GM19455 (cell line): ENCODE data around the gene GPRASP1.
"Not testable (repeated sequence)": the region's sequence is repeated elsewhere in the genome, so short reads cannot be mapped to it uniquely, and the experiment has no call there.

ENCODE experiments used
- ATAC-seq: cut with Tn5 transposase; IDR thresholded peaks from one replicate; pipeline ENCODE4 v1.9.1; 2021; ENCODE audit not compliant: unreplicated experiment

Gene GPRASP1, protein sequence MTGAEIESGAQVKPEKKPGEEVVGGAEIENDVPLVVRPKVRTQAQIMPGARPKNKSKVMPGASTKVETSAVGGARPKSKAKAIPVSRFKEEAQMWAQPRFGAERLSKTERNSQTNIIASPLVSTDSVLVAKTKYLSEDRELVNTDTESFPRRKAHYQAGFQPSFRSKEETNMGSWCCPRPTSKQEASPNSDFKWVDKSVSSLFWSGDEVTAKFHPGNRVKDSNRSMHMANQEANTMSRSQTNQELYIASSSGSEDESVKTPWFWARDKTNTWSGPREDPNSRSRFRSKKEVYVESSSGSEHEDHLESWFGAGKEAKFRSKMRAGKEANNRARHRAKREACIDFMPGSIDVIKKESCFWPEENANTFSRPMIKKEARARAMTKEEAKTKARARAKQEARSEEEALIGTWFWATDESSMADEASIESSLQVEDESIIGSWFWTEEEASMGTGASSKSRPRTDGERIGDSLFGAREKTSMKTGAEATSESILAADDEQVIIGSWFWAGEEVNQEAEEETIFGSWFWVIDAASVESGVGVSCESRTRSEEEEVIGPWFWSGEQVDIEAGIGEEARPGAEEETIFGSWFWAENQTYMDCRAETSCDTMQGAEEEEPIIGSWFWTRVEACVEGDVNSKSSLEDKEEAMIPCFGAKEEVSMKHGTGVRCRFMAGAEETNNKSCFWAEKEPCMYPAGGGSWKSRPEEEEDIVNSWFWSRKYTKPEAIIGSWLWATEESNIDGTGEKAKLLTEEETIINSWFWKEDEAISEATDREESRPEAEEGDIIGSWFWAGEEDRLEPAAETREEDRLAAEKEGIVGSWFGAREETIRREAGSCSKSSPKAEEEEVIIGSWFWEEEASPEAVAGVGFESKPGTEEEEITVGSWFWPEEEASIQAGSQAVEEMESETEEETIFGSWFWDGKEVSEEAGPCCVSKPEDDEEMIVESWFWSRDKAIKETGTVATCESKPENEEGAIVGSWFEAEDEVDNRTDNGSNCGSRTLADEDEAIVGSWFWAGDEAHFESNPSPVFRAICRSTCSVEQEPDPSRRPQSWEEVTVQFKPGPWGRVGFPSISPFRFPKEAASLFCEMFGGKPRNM (N-terminal part only)

DNA sequence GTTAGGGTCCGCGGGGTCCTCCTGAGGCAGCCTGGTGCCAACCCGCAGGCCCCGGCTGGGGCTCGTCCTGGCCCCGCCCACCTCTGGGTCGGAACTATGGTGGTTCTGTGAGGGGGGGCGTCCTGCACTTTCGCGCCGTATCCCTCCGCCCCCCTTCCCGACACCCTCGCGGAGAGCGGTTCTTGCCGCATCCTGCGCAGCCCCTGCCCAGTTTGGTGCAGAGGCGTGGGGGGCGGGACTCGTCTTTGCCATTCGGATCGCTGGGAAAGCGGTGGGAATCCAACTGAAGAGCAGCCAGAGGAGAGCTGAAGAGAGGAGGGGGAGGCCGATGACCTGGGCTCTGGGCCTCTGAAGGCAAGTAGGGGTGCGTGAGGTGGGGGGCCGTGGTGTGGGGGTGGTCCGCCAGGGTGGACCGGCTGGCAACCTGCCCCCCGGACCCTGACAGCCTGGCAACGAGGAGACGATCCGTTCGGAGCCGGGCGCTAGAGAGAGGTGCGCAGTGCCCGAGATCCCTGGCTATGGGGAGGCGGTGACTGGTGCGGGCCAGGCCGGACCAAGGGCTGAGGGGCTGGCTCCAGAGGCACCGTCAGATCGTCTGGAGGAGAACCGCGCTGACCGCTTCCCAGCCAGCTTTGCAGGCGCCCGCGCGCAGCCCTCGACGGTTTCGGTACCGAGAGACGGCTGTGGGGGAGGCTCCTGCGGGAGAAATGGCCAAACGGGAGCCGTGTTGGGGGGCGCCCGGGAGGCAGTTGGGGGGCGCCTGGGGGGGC, at the start of gene GPRASP1:
TSS of gene GPRASP1 (plus strand) at position 242 of the 770 bp plus-strand sequence. CDS start 2,431 bp downstream, outside the sequence.
- peak; percentile 40 for ATAC-seq

DNA sequence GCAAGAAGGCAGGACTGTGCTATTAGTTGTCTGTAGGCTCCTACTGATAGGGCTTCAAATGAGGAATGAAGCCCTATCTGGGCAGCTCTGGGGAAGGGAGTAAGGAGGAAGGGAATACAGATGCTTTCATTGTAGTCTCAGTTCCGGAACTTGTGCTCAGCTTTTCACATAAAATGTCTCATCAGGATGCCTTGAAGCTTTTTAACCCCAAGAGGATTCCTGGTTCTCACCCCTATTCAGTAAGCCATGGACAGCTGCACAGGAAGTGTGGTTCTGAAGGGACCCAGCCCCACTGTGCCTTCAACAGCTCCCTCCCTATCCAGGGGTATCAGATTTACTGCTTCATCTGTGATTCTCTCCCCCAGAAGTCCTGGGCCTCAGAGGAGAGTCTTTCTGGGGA, 47.0 kb upstream of the GPRASP1 start:
- ATAC-seq: no peak

DNA sequence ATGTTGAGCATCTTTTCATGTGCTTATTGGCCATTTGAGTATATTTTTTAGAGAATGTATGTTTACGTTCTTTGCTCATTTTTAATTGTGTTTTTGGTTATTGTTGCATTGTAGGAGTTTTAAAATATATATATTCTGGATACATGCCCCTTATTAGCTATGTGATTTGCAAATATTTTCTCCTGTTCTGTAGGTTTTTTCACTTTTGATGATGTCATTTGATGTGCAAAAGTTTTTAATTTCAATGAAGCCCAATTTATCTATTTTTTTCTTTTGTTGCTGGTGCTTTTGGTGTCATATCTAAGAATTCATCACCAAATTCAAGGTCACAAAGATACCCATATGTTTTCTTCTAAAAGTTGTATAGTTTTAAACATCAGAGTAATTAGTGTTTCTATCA, 45.2 kb upstream of the GPRASP1 start:
- ATAC-seq: no peak

DNA sequence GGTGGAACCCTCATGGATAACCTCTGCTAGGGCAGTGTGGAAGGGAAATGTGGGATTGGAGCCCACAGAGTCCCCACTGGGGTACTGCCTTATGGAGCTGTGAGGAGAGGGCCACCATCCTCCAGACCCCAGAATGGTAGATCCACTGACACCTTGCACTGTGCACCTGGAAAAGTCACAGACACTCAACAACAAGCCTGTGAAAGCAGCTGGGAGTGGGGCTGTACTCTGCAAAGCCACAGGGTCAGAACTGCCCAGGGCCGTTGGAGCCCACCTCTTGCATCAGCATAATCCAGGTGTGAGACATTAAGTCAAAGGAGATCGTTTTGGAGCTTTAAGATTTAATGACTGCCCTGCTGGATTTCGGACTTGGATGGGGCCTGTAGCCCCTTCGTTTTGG, 40.4 kb upstream of the GPRASP1 start:
- ATAC-seq: no peak

DNA sequence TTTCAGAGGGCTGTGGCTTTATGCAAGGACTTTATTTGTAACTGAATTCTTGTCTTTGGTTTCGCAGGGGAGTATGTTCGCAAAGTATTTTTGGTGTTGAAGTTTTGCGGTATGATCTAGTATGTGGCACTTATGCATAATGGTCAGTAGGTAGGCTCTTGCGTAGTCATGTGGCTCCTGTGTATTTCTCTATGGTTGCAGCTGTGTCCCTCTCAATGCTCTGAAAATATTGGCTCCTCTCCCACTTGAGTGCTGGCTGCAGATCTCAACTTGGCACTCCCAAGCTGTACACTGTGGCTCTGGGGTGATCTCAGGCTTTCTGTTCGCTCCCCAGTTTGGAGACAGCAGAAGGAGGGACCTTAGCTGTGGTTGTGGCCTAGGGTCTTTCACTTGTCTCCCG, 27.2 kb upstream of the GPRASP1 start:
- ATAC-seq: no peak

DNA sequence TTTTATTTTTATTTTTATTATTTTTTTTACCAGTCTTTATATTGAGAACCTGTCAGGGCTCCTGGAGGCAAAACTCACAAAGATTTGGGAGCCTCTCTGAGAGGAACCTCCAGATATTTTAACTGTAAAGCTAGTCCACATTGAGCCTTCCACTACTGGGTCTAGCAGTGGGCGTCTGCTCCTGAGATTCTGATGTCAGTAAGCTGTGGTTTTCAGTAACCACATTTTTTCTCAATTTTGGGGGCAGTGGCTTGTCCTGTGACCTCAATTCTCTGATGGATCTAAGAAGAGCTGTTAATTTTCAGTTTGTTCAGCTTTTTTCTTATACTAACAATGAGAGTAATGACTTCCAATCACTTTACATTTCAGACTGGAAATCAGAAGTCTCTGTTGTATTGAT, 23.6 kb upstream of the GPRASP1 start:
- ATAC-seq: no peak

DNA sequence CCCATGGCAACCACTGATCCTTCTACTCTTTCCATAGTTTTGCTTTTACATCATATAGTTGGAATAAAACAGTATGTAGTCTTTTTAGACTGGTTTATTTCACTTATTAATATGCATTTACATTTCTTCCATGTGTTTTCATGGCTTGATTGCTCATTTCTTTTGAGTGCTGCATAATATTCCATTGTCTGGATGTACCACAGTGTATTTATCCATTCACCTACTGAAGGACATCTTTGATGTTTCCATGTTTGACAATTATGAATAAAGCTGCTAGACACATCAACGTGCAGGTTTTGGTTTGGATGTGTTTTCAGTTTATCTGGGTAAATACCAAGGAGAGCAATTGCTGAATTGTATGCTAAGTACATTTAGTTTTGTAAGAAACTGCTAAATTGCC, 13.7 kb upstream of the GPRASP1 start:
- no peak for ATAC-seq

DNA sequence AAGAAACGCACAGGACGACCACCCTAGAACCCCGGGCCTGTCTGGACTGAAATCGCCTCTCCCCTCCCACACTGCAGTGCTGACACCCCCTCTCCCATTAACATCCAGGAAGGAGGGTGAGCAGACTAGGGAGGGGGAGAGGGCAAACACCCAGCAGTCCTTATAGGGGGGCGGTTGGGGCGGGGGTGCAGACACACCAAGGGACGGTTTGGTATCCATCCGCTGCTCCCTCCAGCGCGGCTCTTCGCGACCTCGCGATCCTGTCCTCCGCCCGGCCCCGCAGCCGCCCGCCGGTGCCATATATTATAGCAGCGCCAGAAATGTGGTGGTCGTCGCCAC, 411 bp upstream of the GPRASP1 start:
- no peak for ATAC-seq

DNA sequence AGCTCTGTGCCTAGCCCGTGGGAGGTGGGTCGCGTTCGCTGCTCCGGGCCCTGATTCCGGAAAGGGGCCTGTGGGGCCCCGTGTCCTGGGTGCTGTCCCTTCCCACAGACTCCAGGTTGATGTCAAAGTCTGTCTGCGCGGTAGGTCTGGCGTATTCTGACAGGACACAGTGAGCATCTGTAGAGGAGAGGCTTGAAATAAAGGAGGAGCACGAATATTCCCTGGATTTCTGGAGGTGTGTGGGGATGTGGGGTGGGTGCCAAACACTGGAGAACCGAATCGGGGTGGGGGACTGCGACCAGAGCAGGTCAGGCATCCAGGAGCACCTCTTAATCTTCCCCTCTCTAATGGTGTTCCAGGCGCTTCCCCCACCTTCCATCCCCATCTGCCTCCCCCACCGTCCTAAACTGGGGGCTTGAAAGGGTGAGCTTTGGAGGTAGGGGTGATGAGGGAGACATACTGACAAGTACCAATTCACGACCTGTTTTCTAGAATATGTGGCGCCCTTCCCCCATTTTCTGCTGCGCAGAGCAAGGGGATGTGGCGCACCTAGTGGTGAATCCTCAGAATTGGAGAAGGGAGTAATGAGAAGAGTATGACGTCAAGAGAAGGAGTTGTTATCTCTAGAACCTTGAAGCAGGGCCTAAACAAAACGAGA, 877 bp downstream of the GPRASP1 start:
- peak; percentile 76 for ATAC-seq

DNA sequence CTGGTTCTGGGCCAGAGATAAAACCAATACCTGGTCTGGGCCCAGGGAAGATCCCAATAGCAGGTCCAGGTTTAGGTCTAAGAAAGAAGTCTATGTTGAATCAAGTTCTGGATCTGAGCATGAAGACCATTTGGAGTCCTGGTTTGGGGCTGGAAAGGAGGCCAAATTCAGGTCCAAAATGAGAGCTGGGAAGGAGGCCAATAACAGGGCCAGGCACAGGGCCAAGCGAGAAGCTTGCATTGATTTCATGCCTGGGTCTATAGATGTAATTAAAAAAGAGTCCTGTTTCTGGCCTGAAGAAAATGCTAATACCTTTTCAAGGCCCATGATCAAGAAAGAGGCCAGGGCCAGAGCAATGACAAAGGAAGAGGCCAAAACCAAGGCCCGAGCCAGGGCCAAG, 3.4 kb downstream of the GPRASP1 start:
- no peak for ATAC-seq

DNA sequence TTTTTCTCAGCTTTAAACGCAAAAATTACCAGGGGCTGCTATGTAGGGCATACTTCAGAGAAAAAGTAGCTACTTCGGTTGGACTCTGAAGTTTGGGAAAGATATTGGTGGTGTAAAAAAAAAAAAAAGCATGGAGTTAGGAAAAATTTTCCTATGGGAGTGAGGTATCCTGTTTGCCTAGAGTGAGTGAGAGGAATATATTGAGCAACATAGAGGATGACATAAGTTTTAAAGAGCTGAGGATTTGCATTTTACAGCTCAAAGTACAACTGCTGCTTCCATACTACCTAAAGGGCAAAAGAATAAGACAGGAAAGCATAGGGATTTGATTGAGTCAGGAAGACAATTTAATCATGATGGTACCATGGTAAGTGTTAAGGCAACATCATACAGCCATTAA, 7.3 kb downstream of the GPRASP1 start:
- no peak for ATAC-seq

DNA sequence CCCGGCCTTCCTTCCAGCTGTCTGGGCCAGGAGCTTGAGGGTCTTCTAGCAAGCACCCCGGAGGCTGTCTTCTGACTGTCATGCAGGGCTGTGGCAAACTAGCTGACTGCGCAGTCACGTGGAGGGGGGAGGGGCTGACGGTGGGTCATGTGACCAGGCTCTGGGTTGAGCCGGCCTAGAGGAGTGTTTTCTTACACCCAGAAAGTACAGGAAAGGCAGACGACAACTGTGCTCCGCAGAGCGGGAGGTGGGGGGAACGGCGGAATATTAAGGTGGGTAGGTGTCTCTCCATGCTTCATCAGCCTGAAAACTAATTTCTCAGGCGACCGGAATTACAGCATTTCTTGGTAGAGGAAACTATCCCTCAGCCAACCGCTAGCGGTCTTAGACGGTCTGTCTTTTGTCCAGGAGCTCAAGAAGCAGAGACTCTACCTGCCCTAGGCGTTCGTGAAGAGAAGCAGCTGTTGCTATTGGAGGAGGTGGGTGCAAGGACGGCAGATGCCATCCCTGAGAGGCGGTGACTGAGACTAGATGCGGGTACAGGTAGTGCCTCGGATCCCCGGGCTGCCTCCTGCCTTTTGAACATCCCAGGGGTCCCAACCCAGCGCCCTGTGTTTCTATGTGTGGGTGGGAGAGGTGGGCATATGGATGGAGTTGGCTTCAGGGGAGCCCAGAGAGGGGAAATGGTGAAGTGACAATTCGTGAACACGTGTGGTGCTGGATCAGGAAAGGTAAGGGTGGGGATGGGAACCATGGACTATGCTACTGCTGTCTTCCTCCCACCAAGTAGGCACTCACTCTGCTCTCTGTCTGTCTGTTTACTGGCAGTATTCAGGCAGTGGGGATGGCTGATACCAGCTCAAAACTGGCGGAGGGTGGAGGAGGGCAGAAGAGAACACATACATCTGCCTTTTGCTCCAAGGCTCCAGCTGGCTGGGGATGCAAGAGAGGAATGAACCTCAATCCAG, 8.8 kb downstream of the GPRASP1 start:
- peak; percentile 98 for ATAC-seq

DNA sequence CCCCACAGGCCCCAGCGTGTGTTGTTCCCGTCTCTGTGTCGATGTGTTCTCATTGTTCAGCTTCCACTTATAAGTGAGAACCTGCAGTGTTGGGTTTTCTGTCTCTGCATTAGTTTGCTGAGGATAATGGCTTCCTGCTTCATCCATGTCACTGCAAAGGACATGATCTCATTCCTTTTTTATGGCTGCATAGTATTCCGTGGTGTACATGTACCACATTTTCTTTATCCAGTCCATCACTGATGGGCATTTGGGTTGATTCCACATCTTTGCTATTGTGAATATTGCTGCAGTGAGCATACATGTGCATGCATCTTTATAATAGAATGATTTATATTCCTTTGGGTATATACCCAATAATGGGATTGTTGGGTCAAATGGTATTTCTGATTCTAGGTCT, 12.5 kb downstream of the GPRASP1 start:
- not testable (repeated sequence) for ATAC-seq

DNA sequence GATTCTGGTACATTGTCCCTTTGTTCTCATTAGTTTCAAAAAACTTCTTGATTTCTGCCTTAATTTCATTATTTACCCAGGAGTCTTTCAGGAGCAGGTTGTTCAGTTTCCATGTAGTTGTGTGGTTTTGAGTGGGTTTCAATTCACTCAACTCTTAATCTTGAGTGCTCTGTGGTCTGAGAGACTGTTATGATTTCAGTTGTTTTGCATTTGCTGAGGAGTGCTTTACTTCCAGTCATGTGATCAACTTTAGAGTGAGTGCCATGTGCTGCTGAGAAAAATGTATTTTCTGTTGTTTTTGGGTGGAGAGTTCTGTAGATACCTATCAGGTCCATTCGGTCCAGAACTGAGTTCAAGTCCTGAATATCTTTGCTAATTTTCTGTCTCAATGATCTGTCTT, 15.8 kb downstream of the GPRASP1 start:
- not testable (repeated sequence) for ATAC-seq

DNA sequence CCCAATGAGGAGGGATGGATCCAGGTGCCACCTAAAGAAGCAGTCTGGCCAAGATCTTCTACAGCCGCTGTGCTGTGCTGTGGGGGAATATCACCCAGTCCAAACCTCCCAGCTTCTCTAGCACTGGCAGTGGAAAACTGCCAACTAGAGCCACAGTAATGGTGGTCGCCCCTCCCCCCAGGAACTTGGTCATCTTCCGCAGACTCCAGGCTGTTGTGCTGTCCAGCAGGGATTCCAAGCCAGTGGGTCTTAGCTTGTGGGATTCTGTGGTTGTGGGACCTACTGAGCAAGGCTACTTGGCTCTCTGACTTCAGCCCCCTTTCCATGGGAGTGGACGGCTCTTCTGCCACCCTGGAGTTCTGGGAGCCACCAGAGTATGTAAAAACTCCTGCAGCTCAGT, 18.2 kb downstream of the GPRASP1 start:
- no peak for ATAC-seq

DNA sequence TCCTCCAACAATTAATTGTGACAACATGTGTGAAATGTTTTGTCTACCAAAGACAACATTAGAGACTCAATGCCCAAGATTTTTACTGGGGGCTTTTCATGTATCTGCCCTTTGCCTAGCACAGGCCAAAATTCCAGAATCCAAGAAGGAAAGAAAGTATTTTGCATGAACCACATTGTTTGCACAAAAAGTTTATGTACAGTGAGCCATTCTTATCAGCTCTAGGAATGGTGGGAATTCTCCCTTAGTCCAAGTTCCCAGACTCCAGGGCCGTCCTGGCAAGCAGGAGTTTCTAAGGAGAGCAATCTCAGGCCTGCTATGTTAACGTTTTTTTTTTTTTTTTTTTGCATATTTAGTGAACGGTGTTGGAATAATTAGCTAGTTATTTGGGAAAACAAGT, 21.6 kb downstream of the GPRASP1 start:
- ATAC-seq: no peak

DNA sequence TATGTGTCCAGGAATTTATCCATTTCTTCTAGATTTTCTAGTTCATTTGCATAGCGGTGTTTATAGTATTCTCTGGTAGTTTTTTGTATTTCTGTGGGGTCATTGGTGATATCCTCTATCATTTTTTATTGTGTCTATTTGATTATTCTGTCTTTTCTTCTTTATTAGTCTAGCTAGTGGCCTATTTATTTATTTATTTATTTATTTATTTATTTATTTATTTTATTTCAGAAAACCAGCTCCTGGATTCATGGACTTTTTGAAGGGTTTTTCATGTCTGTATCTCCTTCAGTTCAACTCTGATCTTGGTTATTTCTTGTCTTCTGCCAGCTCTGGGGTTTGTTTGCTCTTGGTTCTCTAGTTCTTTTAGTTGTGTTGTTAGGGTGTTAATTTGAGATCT, 26.2 kb downstream of the GPRASP1 start:
- ATAC-seq: not testable (repeated sequence)

DNA sequence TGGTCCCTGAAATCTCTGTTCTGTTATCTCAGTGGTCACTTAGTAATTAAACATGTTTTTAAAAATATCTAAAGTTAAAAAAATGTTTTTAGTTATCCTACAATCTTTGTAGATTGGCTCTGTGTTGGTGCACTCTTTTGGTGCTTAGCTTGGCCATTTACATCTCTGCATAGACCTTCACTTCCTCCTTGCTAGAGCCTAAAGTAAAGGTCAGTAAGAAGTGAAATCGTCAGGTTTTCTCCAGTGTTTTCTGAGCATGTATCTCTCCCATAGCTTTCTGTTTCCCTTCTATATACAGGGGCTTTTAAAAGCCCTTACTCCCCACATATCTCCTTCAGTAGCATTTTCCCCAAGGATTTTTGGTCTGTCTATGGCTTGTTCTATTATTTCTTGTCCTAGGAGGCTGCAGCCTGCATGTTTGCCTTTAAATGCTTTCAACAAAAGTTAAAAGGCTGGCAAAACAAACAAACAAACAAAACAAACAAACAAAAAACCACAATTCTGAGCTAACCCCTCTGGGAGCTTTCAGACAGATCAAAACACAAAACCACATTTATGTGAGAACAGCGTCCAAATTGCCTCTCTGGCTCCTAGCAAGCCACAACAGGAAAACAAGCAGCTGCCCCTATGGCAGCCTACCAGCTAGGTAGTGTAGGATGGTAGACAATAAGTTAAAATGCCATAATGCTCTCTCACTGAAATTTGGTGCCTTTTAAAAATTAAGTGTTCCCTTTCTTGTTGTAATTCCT, 33.7 kb downstream of the GPRASP1 start:
- no peak for ATAC-seq

DNA sequence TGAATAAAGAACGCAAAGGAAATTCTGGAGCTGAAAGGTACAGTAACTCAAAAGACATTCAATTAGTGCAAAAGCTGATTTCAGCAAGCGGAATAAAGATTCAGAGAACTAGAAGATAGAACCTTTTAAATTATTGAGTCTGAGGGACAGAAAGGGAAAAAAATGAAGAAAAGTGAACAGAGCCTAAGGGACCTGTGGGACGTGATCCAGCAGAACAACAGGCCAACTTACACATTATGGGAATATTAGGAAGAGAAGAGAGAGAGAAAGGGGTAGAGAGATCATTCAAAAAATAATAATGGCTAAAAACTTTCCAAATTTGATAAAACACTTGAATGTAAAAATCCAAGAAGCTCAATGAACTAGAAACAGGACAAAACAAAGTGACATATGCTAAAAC, 43.5 kb downstream of the GPRASP1 start:
- no peak for ATAC-seq
